Vagina (tissue), 2 donors: ENCODE measurements around the gene ANG.

ENCODE experiments used
- POLR2A ChIP-seq, 2 donors: fragments of 450-650 bp; IDR thresholded peaks; one replicate each; pipeline ENCODE4 v1.6.1; 2017; ENCODE audit warnings: antibody characterized with exemption in 2 of 2, mild to moderate bottlenecking in 2 of 2, moderate library complexity in 2 of 2
- POLR2AphosphoS5 ChIP-seq, 2 donors: sonication (generic); formaldehyde crosslinking; IDR thresholded peaks; one replicate each; pipeline ENCODE4 v1.9.0; 2017; ENCODE audit warnings: antibody characterized with exemption in 2 of 2, mild to moderate bottlenecking in 2 of 2, low read depth in 1 of 2; ENCODE audit not compliant: insufficient read depth in 1 of 2
- TF ChIP-seq, protein P1 (sequence below), 3 experiments: fragments of 450-650 bp in 2 of 3; fragments of 200-600 bp in 1 of 3; sonication (generic) in 1 of 3; IDR thresholded peaks; one replicate each; pipeline ENCODE4 v1.5.1; 2017 to 2019; ENCODE audit warnings: antibody characterized with exemption in 3 of 3, mild to moderate bottlenecking in 2 of 3, moderate library complexity in 2 of 3

DNA sequence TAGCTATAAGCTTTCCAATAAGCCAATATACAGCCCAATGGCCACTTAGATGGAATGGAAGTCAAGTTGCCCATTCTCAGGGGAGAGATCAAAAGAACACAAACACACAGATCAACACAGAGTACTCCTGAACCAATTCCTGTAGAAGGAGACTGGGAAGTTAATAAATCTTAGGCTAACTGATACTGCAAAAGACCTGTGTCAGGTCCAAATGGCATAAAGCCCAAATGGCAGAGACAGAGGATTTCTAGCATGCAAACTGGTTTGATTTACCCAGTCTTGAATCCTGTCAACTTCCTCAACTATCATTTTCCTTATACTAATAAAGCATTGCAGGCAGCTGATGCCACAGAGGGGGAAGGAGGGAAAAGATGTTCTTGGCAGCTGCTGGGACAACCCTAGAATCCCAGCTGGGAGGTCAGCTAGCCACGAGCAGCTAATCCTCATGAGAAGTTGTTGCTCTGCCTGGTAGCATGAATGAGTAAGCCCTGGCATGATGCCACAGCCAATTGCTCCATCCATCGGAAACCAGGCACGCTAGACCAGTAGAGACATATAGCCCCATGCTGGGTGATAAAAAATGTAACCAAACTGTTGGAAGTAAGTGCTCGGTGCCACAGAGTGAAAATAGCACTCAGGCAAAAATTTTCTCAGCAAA, 26.2 kb downstream of the ANG start:
- TF ChIP-seq, protein P1, sequence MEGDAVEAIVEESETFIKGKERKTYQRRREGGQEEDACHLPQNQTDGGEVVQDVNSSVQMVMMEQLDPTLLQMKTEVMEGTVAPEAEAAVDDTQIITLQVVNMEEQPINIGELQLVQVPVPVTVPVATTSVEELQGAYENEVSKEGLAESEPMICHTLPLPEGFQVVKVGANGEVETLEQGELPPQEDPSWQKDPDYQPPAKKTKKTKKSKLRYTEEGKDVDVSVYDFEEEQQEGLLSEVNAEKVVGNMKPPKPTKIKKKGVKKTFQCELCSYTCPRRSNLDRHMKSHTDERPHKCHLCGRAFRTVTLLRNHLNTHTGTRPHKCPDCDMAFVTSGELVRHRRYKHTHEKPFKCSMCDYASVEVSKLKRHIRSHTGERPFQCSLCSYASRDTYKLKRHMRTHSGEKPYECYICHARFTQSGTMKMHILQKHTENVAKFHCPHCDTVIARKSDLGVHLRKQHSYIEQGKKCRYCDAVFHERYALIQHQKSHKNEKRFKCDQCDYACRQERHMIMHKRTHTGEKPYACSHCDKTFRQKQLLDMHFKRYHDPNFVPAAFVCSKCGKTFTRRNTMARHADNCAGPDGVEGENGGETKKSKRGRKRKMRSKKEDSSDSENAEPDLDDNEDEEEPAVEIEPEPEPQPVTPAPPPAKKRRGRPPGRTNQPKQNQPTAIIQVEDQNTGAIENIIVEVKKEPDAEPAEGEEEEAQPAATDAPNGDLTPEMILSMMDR (IDR thresholded peaks at IDR 0.05), result no peak
- no peak for TF ChIP-seq POLR2A (IDR thresholded peaks at IDR 0.05)
- no peak for TF ChIP-seq POLR2AphosphoS5 (IDR thresholded peaks at IDR 0.05; ENCODE audit: insufficient read depth in 1 of 2, low read depth in 1 of 2)
